NCI-H2171 treated with DMSO at 0.1 percent for 48 hours (cell line): ENCODE results near the gene BYSL.

Source experiments
- DNase-seq: peaks from one replicate; lab custom pipeline; 2025; lab: John Stamatoyannopoulos, UW

Gene BYSL

GRCh38 chr6:41976794-41977484 is 55.6 kb downstream of the BYSL start:
- DNase-seq = no peak
